A673 (cell line): Measurements from ENCODE around the gene KRT73. TPM values are rescaled to one million over a fixed set of nuclear protein-coding genes. Genes with fewer than 3 reads are reported as not detected.

Experiments
- BruUV-seq: library from RNA; stranded (reverse); fragments of 400-500 nt; replicated peaks from 2 replicates; lab custom pipeline; 2021; lab: Mats Ljungman, UMichigan
- CTCF ChIA-PET: fragments of 300-600 bp; sonication (Branson Sonifier 250); formaldehyde crosslinking; loops from one replicate; lab custom pipeline; 2022; ENCODE audit warnings: antibody characterized with exemption; lab: Charles Lee
- POLR2A ChIA-PET: fragments of 300-600 bp; sonication (Branson Sonifier 250); formaldehyde crosslinking; loops from one replicate; lab custom pipeline; 2022; ENCODE audit warnings: antibody characterized with exemption; ENCODE audit not compliant: low non-redundant PET; lab: Charles Lee
- DNase-seq: peaks from one replicate; pipeline ENCODE4 v3.0.0-alpha.2; 2015; ENCODE audit warnings: low spot score
- H3K27ac ChIP-seq: fragments of 200-600 bp; sonication (generic); 2 replicates; pipeline ENCODE4 v1.5.1; 2016; ENCODE audit warnings: mixed run types, low read depth, mild to moderate bottlenecking, mixed read lengths, antibody characterized with exemption, low read length; ENCODE audit not compliant: poor library complexity, severe bottlenecking
- H3K27me3 ChIP-seq: fragments of 200-600 bp; sonication (generic); replicated peaks from 2 replicates; pipeline ENCODE4 v1.6.1; 2017; ENCODE audit warnings: mixed run types, low read depth, mild to moderate bottlenecking, mixed read lengths, antibody characterized with exemption, low read length; ENCODE audit not compliant: insufficient read depth, poor library complexity
- H3K36me3 ChIP-seq: fragments of 200-600 bp; sonication (generic); 2 replicates; pipeline ENCODE4 v1.6.1; 2016; ENCODE audit warnings: mixed run types, mild to moderate bottlenecking, mixed read lengths, antibody characterized with exemption, low read length; ENCODE audit not compliant: insufficient read depth, poor library complexity, severe bottlenecking
- H3K4me1 ChIP-seq: fragments of 200-600 bp; sonication (generic); 2 replicates; pipeline ENCODE4 v1.6.1; 2017; ENCODE audit warnings: mixed run types, mild to moderate bottlenecking, mixed read lengths, antibody characterized with exemption, low read length; ENCODE audit not compliant: insufficient read depth, poor library complexity, severe bottlenecking
- H3K4me3 ChIP-seq: fragments of 200-600 bp; sonication (generic); 2 replicates; pipeline ENCODE4 v1.5.1; 2016; ENCODE audit warnings: low read depth, mixed run types, mild to moderate bottlenecking, mixed read lengths, low read length; ENCODE audit not compliant: poor library complexity, severe bottlenecking
- H3K9me3 ChIP-seq: fragments of 200-600 bp; sonication (generic); 2 replicates; pipeline ENCODE4 v1.6.1; 2016; ENCODE audit warnings: mixed run types, low read depth, mild to moderate bottlenecking, mixed read lengths, antibody characterized with exemption, low read length; ENCODE audit not compliant: poor library complexity, severe bottlenecking
- EZH2 ChIP-seq: fragments of 200-600 bp; sonication (generic); IDR thresholded peaks from 2 replicates; pipeline ENCODE4 v1.6.1; 2017; ENCODE audit warnings: borderline replicate concordance, low read depth, mild to moderate bottlenecking, mixed read lengths, antibody characterized with exemption, low read length; ENCODE audit not compliant: poor library complexity, severe bottlenecking
- intact Hi-C: fragments of 100-400 bp; cut with micrococcal nuclease; formaldehyde crosslinking; loops from one replicate; pipeline ENCODE4 v1.10.0; 2022; ENCODE audit not compliant: unreplicated experiment
- total RNA-seq: library from RNA; stranded (reverse); gene quantifications from 2 replicates; pipeline ENCODE4 v1.2.3, GENCODE V29; 2021
- TF ChIP-seq, protein P1 (sequence below): fragments of 300-800, 200-600 bp; sonication (generic); conservative IDR thresholded peaks from 2 replicates; pipeline ENCODE4 v1.5.1; 2017; ENCODE audit warnings: low read depth, mild to moderate bottlenecking, antibody characterized with exemption, low read length, moderate library complexity, mixed read lengths

Gene KRT73
- total RNA-seq, 1 experiment from 2014 or later: not detected

DNA sequence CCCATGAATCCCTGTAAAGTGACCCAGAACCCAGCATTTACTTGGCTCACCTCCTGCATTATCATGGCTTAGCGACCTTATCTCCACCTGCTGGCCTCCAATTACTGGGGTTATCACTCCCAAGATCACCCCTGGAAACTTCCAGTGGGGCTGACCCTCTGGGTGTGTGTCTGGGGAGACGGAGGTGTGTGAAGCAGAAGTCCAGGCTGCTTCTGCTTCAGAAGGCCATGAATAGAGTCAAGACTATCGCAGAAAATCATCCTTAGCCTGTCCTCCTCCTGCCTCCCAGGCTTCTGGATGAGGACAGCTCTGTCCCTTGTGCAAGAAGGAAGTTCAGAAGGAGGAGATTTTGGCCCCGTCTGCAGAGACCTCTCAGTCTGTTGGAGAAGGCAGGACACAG, 16.7 kb downstream of the KRT73 start:
- POLR2A ChIA-PET: no interaction called here
- Histone ChIP-seq H3K9me3 (no peaks in the 10 kb centered on the region), H3K36me3 (no peaks in the 10 kb centered on the region), H3K27ac (no peak overlapping the region), H3K27me3 (peaks cover 36% of the 10 kb centered on the region), H3K4me1 (peaks cover 6% of the 10 kb centered on the region), H3K4me3 (no peak overlapping the region)
- CTCF ChIA-PET: no interaction called here
- BruUV-seq: no TSS peak
- no peak for TF ChIP-seq EZH2
- TF ChIP-seq, protein P1, sequence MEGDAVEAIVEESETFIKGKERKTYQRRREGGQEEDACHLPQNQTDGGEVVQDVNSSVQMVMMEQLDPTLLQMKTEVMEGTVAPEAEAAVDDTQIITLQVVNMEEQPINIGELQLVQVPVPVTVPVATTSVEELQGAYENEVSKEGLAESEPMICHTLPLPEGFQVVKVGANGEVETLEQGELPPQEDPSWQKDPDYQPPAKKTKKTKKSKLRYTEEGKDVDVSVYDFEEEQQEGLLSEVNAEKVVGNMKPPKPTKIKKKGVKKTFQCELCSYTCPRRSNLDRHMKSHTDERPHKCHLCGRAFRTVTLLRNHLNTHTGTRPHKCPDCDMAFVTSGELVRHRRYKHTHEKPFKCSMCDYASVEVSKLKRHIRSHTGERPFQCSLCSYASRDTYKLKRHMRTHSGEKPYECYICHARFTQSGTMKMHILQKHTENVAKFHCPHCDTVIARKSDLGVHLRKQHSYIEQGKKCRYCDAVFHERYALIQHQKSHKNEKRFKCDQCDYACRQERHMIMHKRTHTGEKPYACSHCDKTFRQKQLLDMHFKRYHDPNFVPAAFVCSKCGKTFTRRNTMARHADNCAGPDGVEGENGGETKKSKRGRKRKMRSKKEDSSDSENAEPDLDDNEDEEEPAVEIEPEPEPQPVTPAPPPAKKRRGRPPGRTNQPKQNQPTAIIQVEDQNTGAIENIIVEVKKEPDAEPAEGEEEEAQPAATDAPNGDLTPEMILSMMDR: no peak
- intact Hi-C loops: no loop called here
- no peak for DNase-seq

DNA sequence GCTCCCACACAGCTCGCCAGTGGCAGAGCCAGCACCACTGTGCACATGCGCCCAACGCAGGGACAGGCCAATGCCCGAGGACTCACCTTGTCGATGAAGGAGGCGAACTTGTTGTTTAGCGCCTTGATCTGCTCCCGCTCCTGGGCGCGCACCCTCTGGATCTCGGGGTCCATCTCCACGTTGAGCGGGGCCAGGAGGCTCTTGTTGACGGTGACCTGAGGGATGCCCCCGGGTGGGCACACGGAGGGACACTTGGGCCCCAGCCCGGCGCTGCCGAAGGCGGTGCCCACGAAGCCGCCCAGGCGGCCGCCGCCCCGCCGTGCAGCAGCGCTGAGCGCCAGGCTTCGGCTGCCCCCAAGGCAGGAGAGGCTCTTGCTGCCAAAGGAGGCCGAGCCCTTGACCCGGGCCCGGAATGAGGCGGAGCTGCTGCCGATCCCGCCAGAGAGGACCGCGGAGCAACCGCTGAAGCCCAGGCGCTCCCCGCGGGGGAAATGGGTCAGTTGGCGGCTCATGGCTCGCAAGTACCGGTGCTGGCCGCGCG, 17.3 kb downstream of the KRT73 start, which contains the start of gene KRT72:
Gene KRT72 (minus strand): TSS at position 523 of the 541 bp plus-strand sequence. CDS start 11 bp downstream, at position 512.
- ChIA-PET POLR2A (no interaction called here), CTCF (no interaction called here)
- H3K4me3 ChIP-seq: no peak within 1 kb of the TSS
- H3K36me3 ChIP-seq: no peaks in the 10 kb centered on the region
- H3K27me3 ChIP-seq: peaks cover 36% of the 10 kb centered on the region
- peaks cover 3% of the 10 kb centered on the region for H3K4me1 ChIP-seq
- TF ChIP-seq, protein P1: no peak
- no peak for TF ChIP-seq EZH2
- no TSS peak for BruUV-seq
- DNase-seq: no peak
- H3K27ac ChIP-seq: no peak within 1 kb of the TSS
- intact Hi-C loops: no loop called here
- H3K9me3 ChIP-seq: no peaks in the 10 kb centered on the region

DNA sequence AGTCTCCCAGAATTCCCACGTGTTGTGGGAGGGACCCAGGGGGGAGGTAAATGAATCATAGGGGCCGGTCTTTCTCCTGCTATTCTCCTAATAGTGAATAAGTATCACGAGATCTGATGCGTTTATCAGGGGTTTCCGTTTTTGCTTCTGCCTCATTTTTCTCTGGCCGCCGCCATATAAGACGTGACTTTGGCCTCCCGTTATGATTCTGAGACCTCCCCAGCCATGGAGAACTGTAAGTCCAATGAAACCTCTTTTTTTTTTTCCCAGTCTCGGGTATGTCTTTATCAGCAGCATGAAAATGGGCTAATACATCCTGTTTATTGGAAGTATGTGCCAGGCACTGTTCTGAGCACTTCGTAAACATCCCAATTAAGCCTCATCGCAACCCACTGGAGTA, 17.9 kb downstream of the KRT73 start:
- POLR2A ChIA-PET: interaction anchor here (0.5 kb wide), 1 partner anchor 95 kb away, joined by 4 read pairs; no protein-coding TSS in a partner anchor
- H3K27ac ChIP-seq: no peak overlapping the region
- H3K36me3 ChIP-seq: no peaks in the 10 kb centered on the region
- peaks cover 36% of the 10 kb centered on the region for H3K27me3 ChIP-seq
- no peaks in the 10 kb centered on the region for H3K4me1 ChIP-seq
- intact Hi-C loops: no loop called here
- no peak for DNase-seq
- no peak overlapping the region for H3K4me3 ChIP-seq
- no peaks in the 10 kb centered on the region for H3K9me3 ChIP-seq
- BruUV-seq: no TSS peak
- CTCF ChIA-PET: no interaction called here
- TF ChIP-seq EZH2: no peak
- TF ChIP-seq, protein P1: no peak
